Activated B cell treated with CpG ODN at 0.5 μM for 24 hours (primary cell): Measurements from ENCODE around the gene PMVK. TPM values are rescaled to one million over a fixed set of nuclear protein-coding genes. Genes with fewer than 3 reads are reported as not detected.
"Not testable (repeated sequence)": the region's sequence is repeated elsewhere in the genome, so short reads cannot be mapped to it uniquely, and the experiment has no call there.

Experiments used
- ATAC-seq: fragments of 200-7000 bp; cut with Tn5 transposase; one replicate; pipeline ENCODE4 v1.10.0; 2021; ENCODE audit warnings: low read depth, mild to moderate bottlenecking, moderate library complexity
- CTCF ChIA-PET: fragments of 350-600 bp; sonication (Branson Sonifier 250); formaldehyde crosslinking; loops from one replicate; lab custom pipeline; 2021; ENCODE audit warnings: antibody characterized with exemption; lab: Charles Lee
- POLR2A ChIA-PET: fragments of 350-600 bp; sonication (Branson Sonifier 250); formaldehyde crosslinking; loops from one replicate; lab custom pipeline; 2021; ENCODE audit warnings: antibody characterized with exemption; lab: Charles Lee
- DNase-seq: peaks from one replicate; pipeline ENCODE4 v3.0.0; 2022
- H3K27ac Mint-ChIP-seq: one replicate; pipeline ENCODE4 v1.8.0; 2020; ENCODE audit warnings: mixed read lengths
- H3K27me3 Mint-ChIP-seq: one replicate; pipeline ENCODE4 v1.8.0; 2021; ENCODE audit warnings: mixed read lengths
- H3K36me3 Mint-ChIP-seq: one replicate; pipeline ENCODE4 v1.8.0; 2021; ENCODE audit warnings: low read depth, mixed read lengths
- H3K4me1 Mint-ChIP-seq: one replicate; pipeline ENCODE4 v1.8.0; 2021; ENCODE audit warnings: mixed read lengths
- H3K4me3 Mint-ChIP-seq: one replicate; pipeline ENCODE4 v1.8.0; 2020; ENCODE audit warnings: mild to moderate bottlenecking, mixed read lengths
- H3K9me3 Mint-ChIP-seq: one replicate; pipeline ENCODE4 v1.8.0; 2020; ENCODE audit warnings: mixed read lengths
- intact Hi-C: fragments of 100-400 bp; cut with micrococcal nuclease; formaldehyde crosslinking; loops from one replicate; pipeline ENCODE4 v1.15.1; 2024
- total RNA-seq: library from RNA; stranded (reverse); gene quantifications from 2 replicates; pipeline ENCODE4 v1.2.3, GENCODE V29; 2022
- TF ChIP-seq, protein P1 (sequence below): fragments of 200-600 bp; IDR thresholded peaks from one replicate; pipeline ENCODE4 v1.8.0; 2022; ENCODE audit warnings: antibody characterized with exemption, mild to moderate bottlenecking

PMVK gene
- total RNA-seq, 1 donor from 2014 or later = 24.6 TPM

DNA sequence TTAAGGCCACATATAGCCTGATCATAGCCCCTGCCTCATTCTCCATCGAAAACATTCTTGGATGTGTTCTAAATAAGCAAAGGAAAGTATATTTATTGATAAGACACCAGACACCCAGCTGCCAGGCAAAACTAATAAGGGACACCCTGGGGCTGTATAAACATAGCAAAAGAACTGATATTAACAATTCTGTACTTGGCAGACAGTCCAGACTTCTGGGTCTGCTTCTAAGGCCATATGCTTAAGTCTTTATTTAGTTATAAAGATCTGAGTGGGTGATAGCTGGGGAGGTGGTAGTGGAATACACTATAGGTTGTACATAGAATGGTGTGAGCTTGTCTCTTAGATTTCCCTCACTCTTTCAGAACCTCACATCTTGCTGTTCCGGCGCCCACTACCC is 41.8 kb upstream of the PMVK start:
- H3K9me3 Mint-ChIP-seq = no peaks in the 10 kb centered on the region
- no peak overlapping the region for H3K4me3 Mint-ChIP-seq
- H3K27ac Mint-ChIP-seq = peak overlapping the region; percentile 42
- no peak for DNase-seq
- TF ChIP-seq, protein P1, sequence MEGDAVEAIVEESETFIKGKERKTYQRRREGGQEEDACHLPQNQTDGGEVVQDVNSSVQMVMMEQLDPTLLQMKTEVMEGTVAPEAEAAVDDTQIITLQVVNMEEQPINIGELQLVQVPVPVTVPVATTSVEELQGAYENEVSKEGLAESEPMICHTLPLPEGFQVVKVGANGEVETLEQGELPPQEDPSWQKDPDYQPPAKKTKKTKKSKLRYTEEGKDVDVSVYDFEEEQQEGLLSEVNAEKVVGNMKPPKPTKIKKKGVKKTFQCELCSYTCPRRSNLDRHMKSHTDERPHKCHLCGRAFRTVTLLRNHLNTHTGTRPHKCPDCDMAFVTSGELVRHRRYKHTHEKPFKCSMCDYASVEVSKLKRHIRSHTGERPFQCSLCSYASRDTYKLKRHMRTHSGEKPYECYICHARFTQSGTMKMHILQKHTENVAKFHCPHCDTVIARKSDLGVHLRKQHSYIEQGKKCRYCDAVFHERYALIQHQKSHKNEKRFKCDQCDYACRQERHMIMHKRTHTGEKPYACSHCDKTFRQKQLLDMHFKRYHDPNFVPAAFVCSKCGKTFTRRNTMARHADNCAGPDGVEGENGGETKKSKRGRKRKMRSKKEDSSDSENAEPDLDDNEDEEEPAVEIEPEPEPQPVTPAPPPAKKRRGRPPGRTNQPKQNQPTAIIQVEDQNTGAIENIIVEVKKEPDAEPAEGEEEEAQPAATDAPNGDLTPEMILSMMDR = no peak
- CTCF ChIA-PET = no interaction called here
- POLR2A ChIA-PET = interaction anchor here (1.0 kb wide), 1 partner anchor 39 kb away, joined by 3 read pairs; no protein-coding TSS in a partner anchor
- H3K27me3 Mint-ChIP-seq = no peaks in the 10 kb centered on the region
- intact Hi-C loops = loop anchor here (10.0 kb wide), 1 partner anchor 196 kb away; the partner anchor contains the start of genes KRTCAP2 and TRIM46
- H3K36me3 Mint-ChIP-seq = peaks cover 13% of the 10 kb centered on the region
- ATAC-seq = no peak
- peaks cover 8% of the 10 kb centered on the region for H3K4me1 Mint-ChIP-seq

DNA sequence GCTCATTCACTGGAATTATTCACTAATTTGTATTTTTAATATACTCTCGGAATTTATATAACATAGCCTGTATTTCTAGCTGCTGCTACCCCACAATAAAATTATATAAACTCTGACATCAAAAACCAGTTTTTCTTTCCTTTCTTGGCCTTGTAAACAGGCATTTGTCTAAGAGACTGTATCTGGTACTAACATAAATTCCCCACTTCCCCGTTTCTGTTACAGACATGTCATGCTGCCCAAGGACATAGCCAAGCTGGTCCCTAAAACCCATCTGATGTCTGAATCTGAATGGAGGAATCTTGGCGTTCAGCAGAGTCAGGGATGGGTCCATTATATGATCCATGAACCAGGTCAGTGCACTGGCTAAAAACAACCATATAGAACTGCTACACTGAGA is 41.2 kb upstream of the PMVK start:
- CTCF ChIA-PET, H3K27me3 Mint-ChIP-seq, H3K4me3 Mint-ChIP-seq, DNase-seq, ATAC-seq, H3K9me3 Mint-ChIP-seq: not testable (repeated sequence)
- H3K36me3 Mint-ChIP-seq = peaks cover 13% of the 10 kb centered on the region
- intact Hi-C loops = loop anchor here (10.0 kb wide), 1 partner anchor 197 kb away; the partner anchor contains the start of genes KRTCAP2 and TRIM46
- POLR2A ChIA-PET = interaction anchor here (0.5 to 0.6 kb wide), 2 partner anchors 17 to 706 kb away, joined by 5 to 7 read pairs; no protein-coding TSS in a partner anchor
- peaks cover 12% of the 10 kb centered on the region for H3K4me1 Mint-ChIP-seq
- peak overlapping the region; percentile 71 for H3K27ac Mint-ChIP-seq

DNA sequence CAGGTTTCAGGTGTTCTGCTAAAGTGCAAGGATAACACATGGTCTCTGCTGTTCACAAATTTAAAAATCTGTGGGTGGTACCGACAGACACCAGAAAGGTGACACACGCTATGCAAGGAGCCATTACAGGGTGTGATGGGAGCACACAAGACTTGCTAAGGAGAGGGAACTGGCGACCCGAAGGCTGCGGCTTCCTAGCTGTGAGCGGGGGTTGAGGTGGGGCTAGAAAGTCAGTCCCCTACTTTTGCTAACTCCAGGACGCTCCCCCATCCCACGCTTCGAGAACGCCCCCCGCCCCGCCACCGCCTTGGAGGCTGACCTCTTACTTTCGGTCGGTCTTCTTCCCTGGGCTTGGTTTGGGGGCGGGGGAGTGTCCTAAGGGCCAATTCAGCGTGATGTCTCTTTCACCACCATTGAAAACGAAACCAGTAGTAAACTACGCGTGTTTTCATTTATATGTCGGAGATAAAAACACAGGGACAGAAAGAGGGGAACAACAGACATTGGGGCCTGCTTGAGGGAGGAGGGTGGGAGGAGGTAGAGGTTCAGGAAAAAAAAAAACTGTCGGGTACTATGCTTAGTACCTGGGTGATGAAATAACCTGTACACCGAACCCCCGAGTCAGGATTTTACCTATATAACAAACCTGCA is 39.0 kb upstream of the PMVK start:
- Mint-ChIP-seq H3K36me3 (peaks cover 25% of the 10 kb centered on the region), H3K27me3 (no peaks in the 10 kb centered on the region), H3K27ac (no peak overlapping the region), H3K9me3 (no peaks in the 10 kb centered on the region), H3K4me3 (no peak overlapping the region), H3K4me1 (peaks cover 31% of the 10 kb centered on the region)
- intact Hi-C loops = loop anchor here (10.0 kb wide), 1 partner anchor 199 kb away; the partner anchor contains the start of genes KRTCAP2 and TRIM46
- DNase-seq = peak; percentile 53
- ChIA-PET CTCF (interaction anchor here (1.0 to 2.8 kb wide), 4 partner anchors 14 to 86 kb away, joined by 3 to 14 read pairs (median 4); partner anchors contain the start of gene PYGO2), POLR2A (interaction anchor here (0.6 to 6.9 kb wide), 16 partner anchors 8 to 1525 kb away, joined by 3 to 71 read pairs (median 11); partner anchors contain the start of genes ADAM15, FLAD1, MEF2D and PBXIP1)
- TF ChIP-seq, protein P1 = no peak
- ATAC-seq = peak; percentile 7

DNA sequence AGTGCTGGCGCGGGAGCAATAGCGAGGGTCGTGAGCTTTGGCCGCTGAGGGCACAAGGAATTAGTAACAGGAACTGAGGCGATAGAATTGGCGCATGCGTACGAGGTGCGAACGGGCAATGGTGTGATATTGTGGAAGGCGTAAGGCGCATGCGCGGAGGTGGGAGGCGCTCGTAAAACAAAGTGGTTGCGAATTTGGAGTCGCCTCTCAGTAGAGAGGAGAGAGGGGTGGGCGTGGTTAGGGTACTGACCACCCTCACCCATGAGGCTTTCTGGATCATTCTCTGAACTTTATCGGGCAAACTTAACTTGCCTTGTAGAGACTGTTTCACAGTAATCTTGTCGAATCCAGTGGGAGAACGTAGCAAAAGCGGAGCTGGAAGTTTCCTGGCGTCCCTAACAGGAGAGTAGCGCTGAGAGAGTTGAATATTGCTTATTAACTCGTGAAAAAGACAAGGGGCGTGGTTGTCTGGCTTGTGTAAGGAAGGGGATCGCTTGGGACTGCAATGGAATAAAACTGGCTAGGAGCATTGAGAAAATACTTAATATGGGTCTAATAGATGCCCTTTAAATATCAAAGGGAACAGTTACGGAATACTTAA is 38.4 kb upstream of the PMVK start:
- peaks cover 31% of the 10 kb centered on the region for H3K4me1 Mint-ChIP-seq
- intact Hi-C loops = loop anchor here (1.0 to 10.0 kb wide), 9 partner anchors 8 to 417 kb away; partner anchors contain the start of genes FLAD1, KRTCAP2, PYGO2 and TRIM46
- H3K9me3 Mint-ChIP-seq = no peaks in the 10 kb centered on the region
- ATAC-seq (peak; percentile 54), DNase-seq (peak; percentile 90)
- POLR2A ChIA-PET = interaction anchor here (0.5 to 6.9 kb wide), 20 partner anchors 8 to 298 kb away, joined by 3 to 71 read pairs (median 7); partner anchors contain the start of genes ADAM15, CLK2, FLAD1 and PBXIP1
- no peak overlapping the region for H3K27ac Mint-ChIP-seq
- peaks cover 25% of the 10 kb centered on the region for H3K36me3 Mint-ChIP-seq
- no peak overlapping the region for H3K4me3 Mint-ChIP-seq
- TF ChIP-seq, protein P1 = no peak
- no peaks in the 10 kb centered on the region for H3K27me3 Mint-ChIP-seq
- CTCF ChIA-PET = interaction anchor here (0.6 to 2.8 kb wide), 5 partner anchors 9 to 87 kb away, joined by 3 to 14 read pairs (median 4); partner anchors contain the start of gene PYGO2

DNA sequence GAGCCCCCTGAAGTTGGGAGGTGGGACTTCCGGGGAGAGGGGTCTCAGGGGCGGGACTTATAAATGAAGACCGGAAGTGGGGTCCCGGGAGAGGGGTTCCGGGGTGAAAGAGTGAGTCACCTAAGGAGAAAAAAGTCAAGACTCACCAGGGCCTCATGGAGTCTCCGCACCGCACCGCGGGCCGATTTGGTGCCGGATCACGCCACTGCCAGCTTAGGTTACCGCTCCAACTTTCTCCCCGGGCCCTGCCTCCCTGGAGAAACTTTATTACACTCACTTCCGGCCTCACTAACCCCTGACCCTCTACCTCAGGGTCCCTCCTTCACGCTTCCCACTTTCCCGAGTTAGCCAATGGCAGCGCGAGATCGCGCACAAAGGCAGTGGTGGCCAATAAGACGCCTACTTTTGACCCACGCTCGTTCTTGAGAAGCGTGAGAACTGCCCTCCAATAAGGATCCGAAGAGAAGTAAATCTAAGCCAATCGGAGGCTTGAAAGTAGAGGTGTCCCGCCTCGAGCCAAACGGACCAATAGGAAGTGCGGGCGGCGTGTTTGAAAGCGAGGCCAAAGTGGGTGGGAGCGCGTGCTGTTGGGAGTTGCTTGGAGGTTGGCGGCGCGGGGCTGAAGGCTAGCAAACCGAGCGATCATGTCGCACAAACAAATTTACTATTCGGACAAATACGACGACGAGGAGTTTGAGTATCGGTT is 37.7 kb upstream of the PMVK start, which contains the start of gene CKS1B:
TSS of gene CKS1B (plus strand) at position 580 of the 706 bp plus-strand sequence. CDS start at position 645, 65 bp downstream.
- ChIA-PET POLR2A (interaction anchor here (0.5 to 6.9 kb wide), 27 partner anchors 9 to 984 kb away, joined by 3 to 71 read pairs (median 7); partner anchors contain the start of genes CLK2, FLAD1, PBXIP1 and PMVK), CTCF (interaction anchor here (0.6 to 2.8 kb wide), 8 partner anchors 9 to 87 kb away, joined by 3 to 14 read pairs (median 4); partner anchors contain the start of genes FLAD1 and PYGO2)
- Mint-ChIP-seq H3K27ac (no peak within 1 kb of the TSS), H3K9me3 (no peaks in the 10 kb centered on the region), H3K36me3 (peaks cover 27% of the 10 kb centered on the region), H3K4me3 (no peak within 1 kb of the TSS), H3K27me3 (no peaks in the 10 kb centered on the region), H3K4me1 (peaks cover 36% of the 10 kb centered on the region)
- intact Hi-C loops = loop anchor here (1.0 to 10.0 kb wide), 9 partner anchors 9 to 416 kb away; partner anchors contain the start of genes FLAD1, KRTCAP2, PYGO2 and TRIM46
- TF ChIP-seq, protein P1 = no peak
- ATAC-seq (peak; percentile 83), DNase-seq (peak; percentile 87)
